Activated naive CD8-positive, alpha-beta T cell (primary cell): ENCODE measurements around the gene POLR1A.

ENCODE experiments used
- H3K27ac Mint-ChIP-seq: one replicate; pipeline ENCODE4 v1.8.0; 2021; ENCODE audit warnings: mixed read lengths
- H3K27me3 Mint-ChIP-seq: one replicate; pipeline ENCODE4 v1.8.0; 2021; ENCODE audit warnings: mixed read lengths
- H3K36me3 Mint-ChIP-seq: one replicate; pipeline ENCODE4 v1.8.0; 2021; ENCODE audit warnings: mixed read lengths
- H3K4me1 Mint-ChIP-seq: one replicate; pipeline ENCODE4 v1.8.0; 2021; ENCODE audit warnings: low read depth, mixed read lengths
- H3K4me3 Mint-ChIP-seq: one replicate; pipeline ENCODE4 v1.8.0; 2021; ENCODE audit warnings: mild to moderate bottlenecking, mixed read lengths
- H3K9me3 Mint-ChIP-seq: one replicate; pipeline ENCODE4 v1.8.0; 2021; ENCODE audit warnings: low read depth, mixed read lengths

POLR1A gene

DNA sequence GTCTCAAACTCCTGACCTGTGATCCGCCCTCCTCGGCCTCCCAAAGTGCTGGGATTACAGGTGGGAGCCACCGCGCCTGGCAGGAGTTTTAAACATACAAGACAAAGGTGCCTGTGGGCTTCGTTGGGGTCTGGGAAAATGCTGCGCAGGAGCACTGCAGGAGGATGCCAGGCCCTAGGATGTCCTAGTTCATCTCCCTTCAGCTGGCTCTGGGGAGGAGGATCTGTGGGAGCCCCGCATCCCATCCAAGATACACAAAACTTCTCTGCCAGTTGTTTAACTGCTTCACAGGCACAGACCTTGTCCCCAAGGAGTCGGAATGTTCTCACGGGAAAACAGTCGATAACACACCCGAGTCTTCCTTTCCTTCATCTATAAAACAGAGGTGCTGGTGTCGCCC lies 89.1 kb downstream of the POLR1A start:
- Mint-ChIP-seq H3K4me1 (peaks cover 15% of the 10 kb centered on the region), H3K9me3 (peaks cover 7% of the 10 kb centered on the region), H3K27me3 (no peaks in the 10 kb centered on the region), H3K4me3 (no peak overlapping the region), H3K36me3 (peaks cover 3% of the 10 kb centered on the region), H3K27ac (peak overlapping the region; percentile 28)

DNA sequence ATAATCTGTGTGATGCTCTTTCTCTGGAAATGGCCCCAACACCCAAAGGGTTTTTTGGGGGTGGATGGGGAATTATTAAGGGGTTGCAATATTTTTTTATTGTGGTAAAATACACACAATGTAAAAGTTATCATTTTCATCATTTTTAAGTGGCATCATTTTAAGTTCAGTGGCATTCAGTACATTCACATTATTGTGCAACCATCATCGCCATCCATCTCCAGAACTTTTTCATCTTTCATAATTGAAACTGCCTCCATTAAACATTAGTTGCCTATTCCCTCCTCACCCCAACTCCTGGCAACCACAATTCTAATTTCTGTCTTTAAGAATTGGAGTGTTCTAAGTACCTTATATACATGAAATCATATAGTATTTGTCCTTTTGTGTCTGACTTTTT lies 90.0 kb downstream of the POLR1A start:
- H3K4me3 Mint-ChIP-seq, result no peak overlapping the region
- no peaks in the 10 kb centered on the region for H3K27me3 Mint-ChIP-seq
- H3K27ac Mint-ChIP-seq, result no peak overlapping the region
- H3K9me3 Mint-ChIP-seq, result peaks cover 7% of the 10 kb centered on the region
- peaks cover 3% of the 10 kb centered on the region for H3K36me3 Mint-ChIP-seq
- peaks cover 15% of the 10 kb centered on the region for H3K4me1 Mint-ChIP-seq

GRCh38 chr2:86015006-86015405 lies 90.7 kb downstream of the POLR1A start:
- Mint-ChIP-seq H3K4me3 (no peak overlapping the region), H3K36me3 (peaks cover 3% of the 10 kb centered on the region), H3K27ac (no peak overlapping the region), H3K4me1 (peaks cover 16% of the 10 kb centered on the region), H3K27me3 (no peaks in the 10 kb centered on the region), H3K9me3 (peaks cover 7% of the 10 kb centered on the region)

DNA sequence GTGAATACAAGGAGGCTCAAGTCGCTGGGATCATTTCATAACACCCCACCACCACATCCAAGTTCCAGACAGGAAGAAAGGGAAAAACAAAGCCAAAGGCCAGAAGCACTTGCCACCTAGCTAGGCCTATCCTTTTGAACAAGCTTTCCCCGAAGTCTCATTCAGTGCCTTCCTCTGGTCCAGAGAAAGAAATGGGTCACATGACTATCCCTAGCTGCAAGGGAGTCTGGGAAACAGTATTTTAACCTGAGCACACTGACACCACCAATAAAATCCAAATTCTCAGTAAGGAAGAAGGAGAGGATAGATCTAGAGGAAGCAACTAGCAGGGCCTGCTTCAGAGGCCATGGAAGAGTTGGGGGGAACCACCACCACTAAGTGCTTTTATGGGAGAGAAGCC lies 91.2 kb downstream of the POLR1A start:
- H3K4me1 Mint-ChIP-seq, result peaks cover 16% of the 10 kb centered on the region

DNA sequence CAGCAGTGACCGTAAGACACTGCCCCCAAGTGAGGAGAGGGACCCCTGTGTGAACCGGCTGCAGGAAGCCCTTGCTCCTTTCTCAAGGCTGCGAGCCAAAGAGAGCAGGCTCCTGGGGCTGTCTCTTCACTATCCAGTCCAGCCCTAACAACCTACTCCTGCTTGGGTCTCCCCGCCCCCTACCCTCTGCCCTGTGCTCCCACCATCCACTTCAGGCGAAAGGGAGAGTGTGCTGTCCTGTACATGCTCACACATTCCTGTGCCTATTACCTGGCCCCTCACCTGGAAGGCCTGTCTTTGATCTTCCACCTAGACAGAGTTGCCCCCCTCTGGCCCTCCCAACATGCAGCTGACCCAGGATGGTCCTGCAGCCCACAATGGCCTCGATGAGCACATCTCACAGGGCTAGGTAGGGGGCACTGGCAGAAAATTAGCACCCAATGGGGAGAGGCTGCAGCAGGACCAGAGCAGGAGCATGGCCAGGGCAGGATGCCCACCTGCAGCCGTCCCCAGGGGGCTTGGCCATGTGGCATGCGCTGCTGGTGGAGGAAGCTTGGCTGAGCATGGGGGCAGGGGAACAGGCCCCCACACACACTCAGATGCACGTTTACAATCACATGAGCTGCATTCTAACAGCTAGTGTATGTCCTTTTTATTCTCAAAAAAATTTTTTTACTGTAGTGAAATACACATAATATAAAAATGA lies 93.5 kb downstream of the POLR1A start:
- peaks cover 7% of the 10 kb centered on the region for H3K9me3 Mint-ChIP-seq
- no peak overlapping the region for H3K4me3 Mint-ChIP-seq
- H3K27me3 Mint-ChIP-seq, result no peaks in the 10 kb centered on the region
- H3K36me3 Mint-ChIP-seq, result peaks cover 3% of the 10 kb centered on the region
- H3K4me1 Mint-ChIP-seq, result peaks cover 14% of the 10 kb centered on the region
- H3K27ac Mint-ChIP-seq, result no peak overlapping the region

More for the DNA sequence above, 91.2 kb downstream of the POLR1A start:
- H3K9me3 Mint-ChIP-seq, result peaks cover 7% of the 10 kb centered on the region
- peaks cover 3% of the 10 kb centered on the region for H3K36me3 Mint-ChIP-seq
- H3K27ac Mint-ChIP-seq, result no peak overlapping the region
- no peaks in the 10 kb centered on the region for H3K27me3 Mint-ChIP-seq
- H3K4me3 Mint-ChIP-seq, result no peak overlapping the region

DNA sequence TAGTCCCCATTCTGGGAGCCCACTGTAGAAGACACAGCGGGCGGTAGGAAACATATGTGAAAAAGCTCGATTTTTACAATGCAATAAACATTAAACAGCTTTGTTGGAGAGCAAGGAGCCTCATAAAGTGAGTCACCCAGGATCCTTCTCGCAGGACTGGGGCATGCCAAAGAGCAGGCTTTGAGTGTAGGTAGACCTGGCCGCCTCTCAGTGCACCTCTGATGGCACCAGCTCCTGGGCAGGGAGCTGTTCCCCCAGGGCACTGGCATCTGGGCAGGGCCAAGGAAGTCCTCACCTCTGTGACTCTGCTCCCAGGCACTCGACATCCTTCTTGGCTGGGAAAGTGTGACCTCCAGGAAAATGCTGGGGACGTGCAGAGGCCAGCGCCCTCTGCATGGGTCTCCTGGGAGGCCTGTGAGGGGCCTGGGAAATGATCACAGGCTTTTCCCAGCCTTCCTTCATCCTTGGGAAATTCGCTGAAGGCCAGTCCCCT lies 94.2 kb downstream of the POLR1A start:
- Mint-ChIP-seq H3K27me3 (no peaks in the 10 kb centered on the region), H3K4me3 (no peak overlapping the region), H3K36me3 (peaks cover 3% of the 10 kb centered on the region), H3K27ac (no peak overlapping the region), H3K4me1 (peaks cover 7% of the 10 kb centered on the region), H3K9me3 (peaks cover 7% of the 10 kb centered on the region)

DNA sequence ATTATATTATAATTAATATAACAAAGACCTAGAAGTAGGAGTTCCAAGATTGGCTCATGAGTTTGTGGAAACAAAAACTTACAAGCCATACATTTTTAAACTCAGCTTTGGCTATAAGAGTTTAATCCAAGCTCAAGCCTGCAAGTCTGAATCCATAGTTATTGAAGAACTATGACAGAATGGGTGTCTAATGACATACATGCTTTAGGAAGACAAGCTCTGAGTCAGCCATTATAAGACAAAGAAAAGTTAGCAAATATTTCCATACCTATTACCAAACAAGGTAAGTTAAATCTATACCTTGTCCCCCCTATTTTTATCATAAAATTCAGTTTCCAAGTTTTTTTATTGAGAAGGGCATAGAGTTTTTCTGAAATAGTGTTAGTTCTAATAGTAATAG lies 95.6 kb downstream of the POLR1A start:
- peaks cover 6% of the 10 kb centered on the region for H3K4me1 Mint-ChIP-seq
- H3K4me3 Mint-ChIP-seq, result no peak overlapping the region
- H3K9me3 Mint-ChIP-seq, result peaks cover 7% of the 10 kb centered on the region
- peaks cover 3% of the 10 kb centered on the region for H3K36me3 Mint-ChIP-seq
- H3K27me3 Mint-ChIP-seq, result no peaks in the 10 kb centered on the region
- H3K27ac Mint-ChIP-seq, result no peak overlapping the region

DNA sequence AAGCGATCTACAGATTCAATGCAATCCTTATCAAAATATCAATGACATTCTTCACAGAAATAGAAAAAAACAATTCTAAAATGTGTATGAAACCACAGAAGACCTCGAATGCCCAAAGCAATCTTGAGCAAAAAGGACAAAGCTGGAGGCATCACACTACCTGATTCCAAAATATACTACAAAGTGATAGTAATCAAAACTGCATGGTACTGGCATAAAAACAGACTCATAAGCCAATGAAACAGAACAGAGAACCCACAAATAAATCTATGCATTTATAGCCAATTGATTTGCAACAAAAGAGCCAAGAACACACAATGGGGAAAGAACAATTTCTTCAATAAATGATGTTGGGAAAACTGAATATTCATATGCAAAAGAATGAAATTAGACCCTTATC lies 99.2 kb downstream of the POLR1A start:
- Mint-ChIP-seq H3K4me1 (peaks cover 1% of the 10 kb centered on the region), H3K9me3 (no peaks in the 10 kb centered on the region), H3K36me3 (peaks cover 3% of the 10 kb centered on the region), H3K27ac (no peak overlapping the region), H3K27me3 (no peaks in the 10 kb centered on the region), H3K4me3 (no peak overlapping the region)

DNA sequence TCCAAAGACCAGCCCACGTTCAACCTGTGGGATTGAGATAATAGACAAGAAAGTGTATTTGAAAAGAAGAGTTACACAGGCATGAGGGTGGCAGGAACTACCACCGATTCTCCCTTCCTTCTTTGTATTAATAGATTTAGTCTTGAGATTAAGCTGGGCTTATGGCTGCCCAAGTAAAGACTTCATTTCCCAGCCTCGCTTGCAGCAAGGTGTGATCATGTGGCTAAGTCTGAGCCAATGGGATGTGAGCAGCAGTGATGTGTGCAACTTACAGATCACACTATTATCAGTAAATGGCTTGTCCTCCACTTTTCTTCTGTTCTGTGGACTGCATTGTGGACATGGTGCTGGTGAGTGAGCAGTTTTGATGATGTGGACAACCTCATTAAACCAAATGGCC lies 101.7 kb downstream of the POLR1A start:
- no peaks in the 10 kb centered on the region for H3K9me3 Mint-ChIP-seq
- no peak overlapping the region for H3K27ac Mint-ChIP-seq
- H3K36me3 Mint-ChIP-seq, result peaks cover 3% of the 10 kb centered on the region
- H3K4me3 Mint-ChIP-seq, result no peak overlapping the region
- no peaks in the 10 kb centered on the region for H3K27me3 Mint-ChIP-seq
- H3K4me1 Mint-ChIP-seq, result peaks cover 23% of the 10 kb centered on the region

- no peak overlapping the region for H3K27ac Mint-ChIP-seq
- peaks cover 29% of the 10 kb centered on the region for H3K4me1 Mint-ChIP-seq
- no peaks in the 10 kb centered on the region for H3K9me3 Mint-ChIP-seq
- no peak overlapping the region for H3K4me3 Mint-ChIP-seq
- H3K36me3 Mint-ChIP-seq, result peaks cover 3% of the 10 kb centered on the region
- no peaks in the 10 kb centered on the region for H3K27me3 Mint-ChIP-seq
These were observed 102.6 kb downstream of the POLR1A start for GRCh38 chr2:86003104-86003503.

DNA sequence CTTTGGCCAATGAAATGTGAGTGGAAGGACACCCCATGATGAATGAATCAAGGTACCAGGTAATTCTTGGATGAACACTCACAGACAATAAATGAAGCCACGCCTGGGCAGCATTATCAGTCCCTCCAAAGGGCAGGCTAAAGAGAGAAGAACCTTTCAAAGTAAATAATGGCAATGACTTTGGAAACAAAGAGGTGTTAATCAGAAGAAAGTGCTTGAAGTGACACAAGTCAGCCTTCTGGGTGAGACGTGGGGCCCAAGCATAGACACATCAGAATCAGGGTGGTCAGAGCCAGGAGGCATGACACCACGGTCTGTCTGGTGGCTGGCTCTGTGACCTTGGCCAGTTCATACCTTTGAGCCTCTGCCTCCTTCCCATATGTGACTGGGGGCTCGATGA lies 103.3 kb downstream of the POLR1A start:
- Mint-ChIP-seq H3K4me1 (peaks cover 36% of the 10 kb centered on the region), H3K27me3 (no peaks in the 10 kb centered on the region), H3K27ac (no peak overlapping the region), H3K36me3 (peaks cover 3% of the 10 kb centered on the region), H3K9me3 (no peaks in the 10 kb centered on the region), H3K4me3 (no peak overlapping the region)

DNA sequence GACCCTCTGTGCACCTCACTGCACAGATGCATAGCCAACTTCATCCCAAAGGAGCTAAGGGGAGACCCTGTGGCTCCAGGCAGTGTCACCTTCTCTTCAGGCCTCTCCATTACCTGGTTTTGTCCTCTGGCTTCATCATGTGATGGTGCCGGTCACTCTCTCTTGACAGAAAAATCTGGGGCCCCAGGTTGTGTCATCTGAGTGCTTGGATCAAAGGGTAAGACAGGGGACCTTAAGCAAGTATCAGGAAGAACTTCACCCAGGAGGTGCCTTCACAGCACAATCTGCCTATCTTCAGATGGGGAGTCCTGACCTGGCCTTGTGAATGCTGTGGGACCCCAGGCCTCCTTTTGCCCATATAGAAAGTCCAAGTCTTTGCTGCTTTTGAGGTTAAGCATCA lies 104.4 kb downstream of the POLR1A start:
- H3K36me3 Mint-ChIP-seq, result peaks cover 3% of the 10 kb centered on the region
- H3K9me3 Mint-ChIP-seq, result no peaks in the 10 kb centered on the region
- no peaks in the 10 kb centered on the region for H3K27me3 Mint-ChIP-seq
- no peak overlapping the region for H3K4me3 Mint-ChIP-seq
- peaks cover 43% of the 10 kb centered on the region for H3K4me1 Mint-ChIP-seq
- no peak overlapping the region for H3K27ac Mint-ChIP-seq

- peaks cover 43% of the 10 kb centered on the region for H3K4me1 Mint-ChIP-seq
- peaks cover 3% of the 10 kb centered on the region for H3K36me3 Mint-ChIP-seq
- H3K27ac Mint-ChIP-seq, result no peak overlapping the region
These were observed 104.8 kb downstream of the POLR1A start for GRCh38 chr2:86000938-86001312.

GRCh38 chr2:86000131-86000937 lies 105.4 kb downstream of the POLR1A start:
- Mint-ChIP-seq H3K27me3 (no peaks in the 10 kb centered on the region), H3K9me3 (no peaks in the 10 kb centered on the region), H3K36me3 (peaks cover 3% of the 10 kb centered on the region), H3K4me1 (peaks cover 44% of the 10 kb centered on the region), H3K27ac (peak overlapping the region; percentile 18), H3K4me3 (peak overlapping the region; percentile 65)

More at GRCh38 chr2:86000938-86001312, 104.8 kb downstream of the POLR1A start:
- H3K27me3 Mint-ChIP-seq, result no peaks in the 10 kb centered on the region
- H3K4me3 Mint-ChIP-seq, result no peak overlapping the region
- H3K9me3 Mint-ChIP-seq, result no peaks in the 10 kb centered on the region

- Mint-ChIP-seq H3K27ac (peak overlapping the region; percentile 56), H3K27me3 (no peaks in the 10 kb centered on the region), H3K9me3 (no peaks in the 10 kb centered on the region), H3K4me3 (peak overlapping the region; percentile 65), H3K4me1 (peaks cover 54% of the 10 kb centered on the region), H3K36me3 (no peaks in the 10 kb centered on the region)
These were observed 106.4 kb downstream of the POLR1A start for GRCh38 chr2:85999061-85999831.
